Panc1 (cell line): ENCODE data around the gene FAM163B. TPM values are rescaled to one million over a fixed set of nuclear protein-coding genes. Genes with fewer than 3 reads are reported as not detected.

Experiments used
- ATAC-seq: fragments of 200-7000 bp; cut with Tn5 transposase; 2 replicates; pipeline ENCODE4 v1.9.1; 2020; ENCODE audit warnings: mild to moderate bottlenecking, moderate library complexity
- BruUV-seq: library from RNA; stranded (reverse); fragments of 400-500 nt; replicated peaks from 2 replicates; lab custom pipeline; 2021; lab: Mats Ljungman, UMichigan
- CTCF ChIA-PET: fragments of 300-600 bp; sonication (Branson Sonifier 250); formaldehyde crosslinking; loops from one replicate; lab custom pipeline; 2022; ENCODE audit warnings: antibody characterized with exemption; lab: Charles Lee
- POLR2A ChIA-PET: fragments of 300-600 bp; sonication (Branson Sonifier 250); formaldehyde crosslinking; loops from one replicate; lab custom pipeline; 2022; ENCODE audit warnings: antibody characterized with exemption; lab: Charles Lee
- DNase-seq: peaks from one replicate; pipeline ENCODE4 v3.0.0-alpha.2; 2010; ENCODE audit warnings: low read depth, low spot score
- H3K27ac ChIP-seq: 2 replicates; pipeline ENCODE4 v1.5.1; 2011; ENCODE audit warnings: mild to moderate bottlenecking, low read length, inconsistent platforms
- H3K27me3 ChIP-seq: fragments of 200-500 bp; sonication (Bioruptor generic); 2 replicates; pipeline ENCODE4 v1.6.0; 2014; ENCODE audit warnings: low read length, inconsistent platforms; ENCODE audit not compliant: control insufficient read depth, insufficient read depth
- H3K36me3 ChIP-seq: fragments of 200-500 bp; sonication (Bioruptor generic); 2 replicates; pipeline ENCODE4 v1.5.1; 2014; ENCODE audit warnings: inconsistent platforms, mild to moderate bottlenecking, low read length, moderate library complexity; ENCODE audit not compliant: control insufficient read depth, insufficient read depth
- H3K4me1 ChIP-seq: 2 replicates; pipeline ENCODE4 v1.5.1; 2011; ENCODE audit warnings: inconsistent platforms, mild to moderate bottlenecking, low read length, moderate library complexity; ENCODE audit not compliant: control insufficient read depth, insufficient read depth
- H3K4me3 ChIP-seq, 2 experiments: 2 replicates each; pipeline ENCODE4 v1.5.1; 2011 to 2012; ENCODE audit warnings: low read depth in 2 of 2, low read length in 2 of 2, mild to moderate bottlenecking in 2 of 2, inconsistent platforms in 1 of 2, moderate library complexity in 1 of 2
- H3K9me3 ChIP-seq: fragments of 200-500 bp; sonication (Bioruptor generic); 2 replicates; pipeline ENCODE4 v1.5.1; 2014; ENCODE audit warnings: low read depth, mild to moderate bottlenecking, inconsistent platforms, low read length, moderate library complexity; ENCODE audit not compliant: control insufficient read depth, insufficient read depth
- CTCF ChIP-seq: fragments of 450-650 bp; IDR thresholded peaks from 2 replicates; pipeline ENCODE4 v1.5.1; 2017; ENCODE audit warnings: mild to moderate bottlenecking
- POLR2AphosphoS5 ChIP-seq: IDR thresholded peaks from 2 replicates; pipeline ENCODE4 v1.6.1; 2012; ENCODE audit warnings: mild to moderate bottlenecking, low read depth, low read length, moderate library complexity
- REST ChIP-seq, 2 experiments: IDR thresholded peaks; 2 replicates each; pipeline ENCODE4 v1.6.1; 2011 to 2012; ENCODE audit warnings: low read depth in 2 of 2, control low read depth in 1 of 2, low read length in 1 of 2, mild to moderate bottlenecking in 1 of 2, moderate library complexity in 1 of 2; ENCODE audit not compliant: insufficient read depth in 1 of 2
- SIN3A ChIP-seq: IDR thresholded peaks from 2 replicates; pipeline ENCODE4 v1.6.1; 2012; ENCODE audit warnings: low read depth, mild to moderate bottlenecking, low read length, moderate library complexity, borderline replicate concordance; ENCODE audit not compliant: insufficient read depth
- TCF7L2 ChIP-seq: IDR thresholded peaks from 2 replicates; pipeline ENCODE4 v1.6.1; 2011; ENCODE audit warnings: mild to moderate bottlenecking, low read depth, low read length, inconsistent platforms
- in situ Hi-C: cut with HindIII; loops from 2 replicates; pipeline ENCODE4 v1.10.0; 2016; ENCODE audit warnings: low sequenced_read_pairs, low pct_unique_long_range_greater_than_20kb
- intact Hi-C: fragments of 100-400 bp; cut with micrococcal nuclease; formaldehyde crosslinking; loops from one replicate; pipeline ENCODE4 v1.10.0; 2022; ENCODE audit not compliant: unreplicated experiment
- total RNA-seq: library from RNA; stranded (reverse); gene quantifications from one replicate; pipeline ENCODE4 v1.2.1, GENCODE V29; 2021; ENCODE audit not compliant: unreplicated experiment

The FAM163B gene
- total RNA-seq, 1 experiment from 2014 or later: not detected

- H3K27me3 ChIP-seq: no peaks in the 10 kb centered on the region
- intact Hi-C loops (no loop called here), in situ Hi-C loops (no loop called here)
- CTCF ChIA-PET: no interaction called here
- H3K4me1 ChIP-seq: peaks cover 6% of the 10 kb centered on the region; the same call in 1 of the 2 replicates
- no TSS peak for BruUV-seq
- DNase-seq (no peak), ATAC-seq (no peak)
- H3K9me3 ChIP-seq: no peaks in the 10 kb centered on the region
- no peak overlapping the region for H3K27ac ChIP-seq
- no peak for TF ChIP-seq POLR2AphosphoS5
- TF ChIP-seq CTCF: no peak
- no peak for TF ChIP-seq TCF7L2
- POLR2A ChIA-PET: no interaction called here
- H3K4me3 ChIP-seq: no peak overlapping the region
- H3K36me3 ChIP-seq: no peaks in the 10 kb centered on the region
Observed at GRCh38 chr9:133585481-133586351, 23.5 kb downstream of the FAM163B start.

- no peaks in the 10 kb centered on the region for H3K36me3 ChIP-seq
- no peaks in the 10 kb centered on the region for H3K9me3 ChIP-seq
- POLR2A ChIA-PET: interaction anchor here (0.6 kb wide), 2 partner anchors 357 to 821 kb away, joined by 3 read pairs; no protein-coding TSS in a partner anchor
- no peak for DNase-seq
- no peaks in the 10 kb centered on the region for H3K27me3 ChIP-seq
- in situ Hi-C loops (no loop called here), intact Hi-C loops (no loop called here)
- no TSS peak for BruUV-seq
- no peak overlapping the region for H3K4me3 ChIP-seq
- ATAC-seq: 0 out of 2 replicates have a peak, but pooled peaks have one; percentile 51
- TF ChIP-seq CTCF: no peak
- no peak for TF ChIP-seq SIN3A
- TF ChIP-seq REST (IDR thresholded peaks at IDR 0.05; ENCODE audit: insufficient read depth in 1 of 2, low read depth in 2 of 2, low read length in 1 of 2): no peak
- no peak for TF ChIP-seq TCF7L2
- TF ChIP-seq POLR2AphosphoS5: no peak
- H3K27ac ChIP-seq: no peak overlapping the region
- H3K4me1 ChIP-seq: peaks cover 6% of the 10 kb centered on the region; the same call in 1 of the 2 replicates
- CTCF ChIA-PET: no interaction called here
Observed at GRCh38 chr9:133584559-133585476, 24.4 kb downstream of the FAM163B start.
